DND-41 (cell line): ENCODE results near the gene NEK7.

Experiments
- CTCF ChIP-seq: IDR thresholded peaks from 2 replicates; pipeline ENCODE4 v1.5.1; 2012; ENCODE audit warnings: borderline replicate concordance, low read length, moderate library complexity, mild to moderate bottlenecking; ENCODE audit not compliant: poor library complexity, severe bottlenecking; ENCODE audit errors: extremely low read depth
- EZH2 ChIP-seq: IDR thresholded peaks from 3 replicates; pipeline ENCODE4 v1.6.1; 2012; ENCODE audit warnings: borderline replicate concordance, low read depth, mild to moderate bottlenecking, moderate library complexity, low read length, inconsistent platforms; ENCODE audit not compliant: severe bottlenecking

GRCh38 chr1:198153103-198153502, 3.7 kb upstream of the NEK7 start:
- TF ChIP-seq CTCF (no peak), EZH2 (no peak)
